HG03378 (cell line): Measurements from ENCODE around the gene RIF1.
"Not testable (repeated sequence)": the region's sequence is repeated elsewhere in the genome, so short reads cannot be mapped to it uniquely, and the experiment has no call there.

Experiments
- ATAC-seq: cut with Tn5 transposase; IDR thresholded peaks from one replicate; pipeline ENCODE4 v1.9.1; 2021; ENCODE audit warnings: mild to moderate bottlenecking, moderate library complexity; ENCODE audit not compliant: unreplicated experiment

RIF1 gene

DNA sequence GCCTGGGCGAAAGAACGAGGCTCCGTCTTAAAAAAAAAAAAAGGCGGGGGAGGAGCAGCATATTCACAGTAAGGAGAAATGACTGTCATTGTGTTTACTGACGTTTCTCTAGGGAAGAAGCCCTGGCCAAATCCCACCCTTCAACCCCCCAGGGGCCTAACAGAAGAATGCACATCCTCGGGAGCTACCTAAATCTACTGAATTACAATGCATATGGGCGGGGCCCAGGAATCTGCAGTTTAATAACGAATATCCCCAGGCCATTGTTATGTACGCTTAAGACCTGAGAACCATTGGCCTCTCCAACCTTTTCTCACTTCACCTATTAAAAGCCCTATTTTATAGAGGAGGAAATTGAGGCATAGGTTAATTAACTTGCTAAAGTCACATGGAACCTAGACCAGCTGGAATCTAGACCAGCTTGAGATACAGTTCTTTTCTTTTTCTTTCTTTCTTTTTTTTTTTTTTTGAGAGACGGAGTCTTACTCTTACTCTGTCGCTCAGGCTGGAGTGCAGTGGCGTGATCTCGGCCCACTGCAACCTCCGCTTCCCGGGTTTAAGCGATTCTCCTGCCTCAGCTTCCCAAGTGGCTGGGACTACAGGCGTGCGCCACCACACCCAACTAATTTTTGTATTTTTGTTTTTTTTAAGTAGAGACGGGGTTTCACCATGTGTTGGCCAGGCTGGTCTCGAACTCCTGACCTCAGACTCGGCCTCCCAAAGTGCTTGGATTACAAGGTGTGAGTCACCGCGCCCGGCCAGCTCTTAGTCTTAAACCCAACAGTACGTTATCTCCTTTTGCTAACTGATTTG lies 708 bp upstream of the RIF1 start:
- ATAC-seq = no peak

DNA sequence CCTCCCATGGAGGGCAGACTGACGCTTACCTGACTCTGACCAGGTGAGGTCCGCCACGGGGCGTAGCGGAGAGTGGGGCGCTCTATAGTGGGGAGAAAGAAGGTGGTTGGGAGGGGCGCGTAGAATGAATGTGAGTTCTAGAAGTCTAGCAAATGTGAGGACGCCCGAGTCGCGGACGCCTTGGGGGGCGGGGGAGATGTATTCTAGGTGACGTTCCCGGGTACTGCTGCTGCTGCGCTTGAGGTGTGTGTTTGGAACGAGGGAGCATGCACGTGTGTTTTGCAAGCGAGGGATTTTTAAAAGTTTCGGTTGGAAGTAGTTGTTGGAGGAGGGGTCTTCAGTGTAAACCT lies 758 bp downstream of the RIF1 start:
- ATAC-seq = peak; percentile 39

DNA sequence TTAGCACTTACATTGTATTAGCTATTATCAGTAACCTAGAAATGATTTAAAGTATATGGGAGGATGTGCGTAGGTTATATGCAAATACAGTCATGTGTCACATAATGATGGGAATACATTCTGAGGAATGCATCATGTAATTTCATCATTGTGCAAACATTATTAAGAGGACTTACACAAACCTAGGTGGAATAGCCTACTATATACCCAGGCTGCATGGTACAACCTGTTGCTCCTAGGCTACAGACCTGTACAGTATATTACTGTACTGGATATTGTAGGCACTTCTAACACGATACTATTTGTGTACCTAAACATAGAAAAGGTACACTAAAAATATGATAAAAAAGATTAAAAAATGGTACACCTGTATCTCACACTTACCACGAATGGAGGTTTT lies 7.9 kb downstream of the RIF1 start:
- no peak for ATAC-seq

GRCh38 chr2:151421681-151422080 lies 12.0 kb downstream of the RIF1 start:
- ATAC-seq = not testable (repeated sequence)

GRCh38 chr2:151422917-151423439 lies 13.3 kb downstream of the RIF1 start:
- peak; percentile 77 for ATAC-seq

DNA sequence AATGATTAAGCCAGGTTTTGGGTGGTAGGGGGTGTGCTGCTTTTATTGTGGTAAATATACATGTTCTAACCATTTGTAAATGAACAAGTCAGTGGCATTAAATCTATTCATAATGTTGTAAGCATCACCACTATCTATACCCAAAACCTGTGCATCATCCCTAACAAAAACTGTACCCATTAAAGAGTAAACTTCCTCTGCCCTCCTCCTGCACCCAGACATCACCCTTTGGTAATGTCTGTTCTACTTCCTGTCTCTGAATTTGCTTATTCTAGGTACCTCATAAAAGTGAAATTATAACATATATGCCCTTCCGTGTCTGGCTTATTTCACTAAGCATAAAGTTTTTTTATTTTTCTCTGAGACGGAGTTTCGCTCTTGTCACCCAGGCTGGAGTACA lies 14.1 kb downstream of the RIF1 start:
- no peak for ATAC-seq

GRCh38 chr2:151437630-151438029 lies 27.9 kb downstream of the RIF1 start:
- ATAC-seq = no peak

GRCh38 chr2:151438506-151438905 lies 28.8 kb downstream of the RIF1 start:
- no peak for ATAC-seq

DNA sequence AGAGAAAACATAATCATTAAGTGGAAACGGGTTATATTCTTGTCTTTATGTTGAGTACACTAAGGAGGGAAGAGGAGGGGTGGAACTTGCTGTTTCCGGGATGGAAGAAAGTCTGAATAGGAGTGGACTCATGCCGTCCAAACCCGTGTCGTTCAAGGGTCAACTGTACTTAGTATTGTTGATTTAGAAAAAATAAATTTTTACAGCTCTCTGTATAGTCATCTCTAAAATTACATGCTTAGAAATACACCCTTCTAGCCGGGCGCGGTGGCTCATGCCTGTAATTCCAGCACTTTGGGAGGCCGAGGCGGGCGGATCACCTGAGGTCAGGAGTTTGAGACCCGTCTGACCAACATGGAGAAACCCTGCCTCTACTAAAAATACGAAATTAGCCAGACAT lies 29.4 kb downstream of the RIF1 start:
- ATAC-seq = no peak

DNA sequence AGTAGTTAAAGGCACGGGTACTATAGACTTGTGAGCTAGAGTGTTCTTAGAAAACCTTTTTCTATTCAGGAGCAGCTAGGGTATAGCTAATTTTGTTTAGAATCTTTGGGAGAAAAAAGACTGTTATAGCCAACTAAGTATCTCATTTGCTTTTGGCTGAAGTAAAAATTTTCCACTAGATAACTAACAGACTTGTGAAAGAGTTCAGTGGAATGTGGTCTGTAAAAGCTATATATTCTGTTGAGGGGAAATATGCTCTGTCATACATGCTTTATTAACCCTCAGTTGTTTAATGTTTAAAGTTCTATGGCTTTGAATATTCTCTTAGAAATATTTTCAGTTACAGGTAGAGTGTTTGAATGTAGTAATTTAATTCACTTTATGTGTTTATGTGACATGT lies 49.7 kb downstream of the RIF1 start:
- no peak for ATAC-seq

DNA sequence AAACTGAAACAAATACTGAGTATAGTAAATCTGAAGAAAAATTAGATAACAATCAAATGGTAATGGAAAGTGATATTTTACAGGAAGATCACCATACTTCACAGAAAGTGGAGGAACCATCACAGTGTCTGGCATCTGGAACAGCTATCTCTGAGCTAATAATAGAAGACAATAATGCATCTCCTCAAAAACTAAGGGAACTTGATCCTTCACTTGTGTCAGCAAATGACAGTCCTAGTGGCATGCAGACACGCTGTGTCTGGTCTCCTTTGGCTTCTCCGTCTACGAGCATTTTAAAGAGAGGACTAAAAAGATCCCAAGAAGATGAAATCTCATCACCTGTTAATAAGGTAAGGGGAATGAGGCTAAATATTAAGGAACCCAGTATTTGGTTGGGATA lies 56.1 kb downstream of the RIF1 start:
- ATAC-seq = no peak

GRCh38 chr2:151470556-151470955 lies 60.9 kb downstream of the RIF1 start:
- ATAC-seq = no peak

GRCh38 chr2:151472966-151473365 lies 63.3 kb downstream of the RIF1 start:
- ATAC-seq = no peak

GRCh38 chr2:151475071-151475470 lies 65.4 kb downstream of the RIF1 start:
- ATAC-seq = no peak

- no peak for ATAC-seq
Measured at GRCh38 chr2:151476287-151476686, 66.6 kb downstream of the RIF1 start.

DNA sequence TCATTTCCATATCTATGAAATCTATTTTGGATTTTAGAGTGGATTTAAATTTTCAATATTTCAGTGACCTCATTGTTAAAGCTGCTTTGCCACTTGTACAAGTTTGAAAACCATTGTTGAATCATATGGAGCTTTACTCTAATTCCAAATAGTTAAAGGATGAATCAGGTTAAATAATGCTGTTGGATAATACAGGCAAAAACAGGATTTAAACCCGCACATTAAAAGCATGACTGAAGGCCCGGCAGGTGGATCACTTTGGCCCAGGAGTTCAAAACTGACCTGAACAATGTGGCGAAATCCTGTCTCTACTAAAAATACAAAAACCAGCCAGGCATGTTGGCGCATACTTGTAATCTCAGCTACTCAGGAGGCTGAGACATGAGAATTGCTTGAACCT lies 68.3 kb downstream of the RIF1 start:
- ATAC-seq = no peak

GRCh38 chr2:151481744-151482143 lies 72.0 kb downstream of the RIF1 start:
- ATAC-seq = no peak

DNA sequence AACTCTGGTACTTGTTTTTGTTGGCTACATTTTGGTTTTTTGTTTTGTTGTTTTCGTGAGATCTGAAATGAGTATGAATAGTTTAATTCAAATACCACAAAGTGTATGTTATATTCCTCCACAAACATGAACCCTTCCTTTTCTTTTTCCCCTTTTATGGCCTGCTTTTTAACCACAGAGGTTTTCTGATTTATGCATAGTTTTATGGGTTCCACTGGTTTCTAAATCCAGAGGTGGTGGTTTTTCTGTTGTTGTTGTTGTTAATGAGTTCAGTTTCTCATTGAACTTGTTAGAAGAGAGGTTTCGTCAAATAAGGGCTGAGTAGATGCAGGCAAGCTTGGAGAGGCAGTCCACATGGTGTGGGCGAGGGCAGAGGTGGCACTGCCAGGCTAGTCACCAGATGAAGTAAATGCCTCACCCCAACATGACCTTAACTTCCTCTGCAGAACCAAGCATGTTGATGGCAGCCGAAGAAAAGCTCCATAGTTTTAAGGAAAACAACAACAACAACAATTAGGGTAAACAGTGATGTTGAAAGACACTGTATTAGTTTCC lies 72.5 kb downstream of the RIF1 start:
- no peak for ATAC-seq

- ATAC-seq = no peak
Measured at GRCh38 chr2:151483546-151483945, 73.8 kb downstream of the RIF1 start.

DNA sequence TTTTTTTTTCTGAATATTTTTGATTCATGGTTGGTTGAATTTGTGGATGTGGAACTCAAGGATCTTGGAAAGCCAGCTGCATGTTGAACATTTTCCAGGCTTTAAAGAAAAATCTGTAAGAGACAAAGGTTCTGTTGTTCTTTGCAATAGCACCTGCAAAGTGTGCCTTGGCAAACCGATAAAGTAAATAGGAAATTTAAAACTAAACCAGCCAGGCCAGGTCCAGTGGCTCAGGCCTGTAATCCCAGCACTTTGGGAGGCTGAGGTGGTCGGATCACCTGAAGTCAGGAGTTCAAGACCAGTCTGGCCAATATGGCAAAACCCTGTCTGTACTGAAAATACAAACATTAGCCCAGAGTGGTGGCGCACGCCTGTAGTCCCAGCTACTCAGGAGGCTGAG lies 74.4 kb downstream of the RIF1 start:
- ATAC-seq = no peak

DNA sequence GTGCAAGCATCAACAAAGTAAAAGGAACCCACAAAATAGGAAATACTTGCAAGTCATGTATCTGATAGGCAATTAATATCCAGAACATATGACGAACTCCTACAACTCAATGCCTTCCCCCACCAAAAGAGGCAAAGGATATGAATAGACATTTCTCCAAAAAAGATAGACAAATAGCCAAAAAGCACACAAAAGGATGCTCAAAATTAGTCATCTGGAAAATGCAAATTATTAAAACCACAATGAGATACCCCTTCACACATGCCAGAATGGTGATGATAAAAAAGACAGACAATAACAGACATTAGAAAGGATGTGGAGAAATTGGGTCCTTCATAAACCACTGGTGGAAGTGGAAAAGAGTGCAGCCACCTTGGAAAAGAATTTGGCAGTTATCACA lies 76.4 kb downstream of the RIF1 start:
- no peak for ATAC-seq

- no peak for ATAC-seq
Measured at GRCh38 chr2:151490276-151490675, 80.6 kb downstream of the RIF1 start.

- ATAC-seq = no peak
Measured at GRCh38 chr2:151491496-151491895, 81.8 kb downstream of the RIF1 start.
